ENCODE measurements around the gene CCDC85A.

CCDC85A gene

DNA sequence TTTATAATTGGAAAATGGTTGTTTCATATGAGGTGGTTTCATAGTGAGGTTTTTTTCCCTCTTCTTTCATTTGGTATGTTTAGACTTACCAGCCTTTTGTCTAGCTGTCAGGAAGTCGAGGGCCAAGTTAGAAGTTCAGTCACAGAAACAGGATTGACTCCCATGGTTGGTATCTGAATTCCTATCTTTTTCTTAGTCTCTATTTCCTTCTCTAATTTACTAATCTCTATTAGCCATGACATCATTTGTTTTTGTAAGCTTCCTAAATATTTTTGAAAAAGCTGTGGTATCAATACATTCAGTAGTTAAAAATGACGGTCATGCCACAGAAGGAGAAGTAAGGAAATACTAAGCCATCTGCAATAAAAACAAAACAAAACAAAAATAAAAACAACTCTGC is 206.9 kb downstream of the CCDC85A start:
- ChIA-PET POLR2A (ENCODE audit: low non-redundant PET) (no interaction called here), CTCF (no interaction called here)
- no peak overlapping the region for H3K27ac ChIP-seq
- no peak for DNase-seq (ENCODE audit: low spot score)
- TF ChIP-seq, protein P1, sequence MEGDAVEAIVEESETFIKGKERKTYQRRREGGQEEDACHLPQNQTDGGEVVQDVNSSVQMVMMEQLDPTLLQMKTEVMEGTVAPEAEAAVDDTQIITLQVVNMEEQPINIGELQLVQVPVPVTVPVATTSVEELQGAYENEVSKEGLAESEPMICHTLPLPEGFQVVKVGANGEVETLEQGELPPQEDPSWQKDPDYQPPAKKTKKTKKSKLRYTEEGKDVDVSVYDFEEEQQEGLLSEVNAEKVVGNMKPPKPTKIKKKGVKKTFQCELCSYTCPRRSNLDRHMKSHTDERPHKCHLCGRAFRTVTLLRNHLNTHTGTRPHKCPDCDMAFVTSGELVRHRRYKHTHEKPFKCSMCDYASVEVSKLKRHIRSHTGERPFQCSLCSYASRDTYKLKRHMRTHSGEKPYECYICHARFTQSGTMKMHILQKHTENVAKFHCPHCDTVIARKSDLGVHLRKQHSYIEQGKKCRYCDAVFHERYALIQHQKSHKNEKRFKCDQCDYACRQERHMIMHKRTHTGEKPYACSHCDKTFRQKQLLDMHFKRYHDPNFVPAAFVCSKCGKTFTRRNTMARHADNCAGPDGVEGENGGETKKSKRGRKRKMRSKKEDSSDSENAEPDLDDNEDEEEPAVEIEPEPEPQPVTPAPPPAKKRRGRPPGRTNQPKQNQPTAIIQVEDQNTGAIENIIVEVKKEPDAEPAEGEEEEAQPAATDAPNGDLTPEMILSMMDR (conservative IDR thresholded peaks at IDR 0.05; ENCODE audit: low read depth) = no peak

- ChIA-PET CTCF (no interaction called here), POLR2A (ENCODE audit: low non-redundant PET) (no interaction called here)
- DNase-seq (ENCODE audit: low spot score) = no peak
- H3K27ac ChIP-seq = no peak overlapping the region
- TF ChIP-seq, protein P1 (conservative IDR thresholded peaks at IDR 0.05; ENCODE audit: low read depth) = no peak
These were observed 226.3 kb downstream of the CCDC85A start for GRCh38 chr2:56410140-56410539.

DNA sequence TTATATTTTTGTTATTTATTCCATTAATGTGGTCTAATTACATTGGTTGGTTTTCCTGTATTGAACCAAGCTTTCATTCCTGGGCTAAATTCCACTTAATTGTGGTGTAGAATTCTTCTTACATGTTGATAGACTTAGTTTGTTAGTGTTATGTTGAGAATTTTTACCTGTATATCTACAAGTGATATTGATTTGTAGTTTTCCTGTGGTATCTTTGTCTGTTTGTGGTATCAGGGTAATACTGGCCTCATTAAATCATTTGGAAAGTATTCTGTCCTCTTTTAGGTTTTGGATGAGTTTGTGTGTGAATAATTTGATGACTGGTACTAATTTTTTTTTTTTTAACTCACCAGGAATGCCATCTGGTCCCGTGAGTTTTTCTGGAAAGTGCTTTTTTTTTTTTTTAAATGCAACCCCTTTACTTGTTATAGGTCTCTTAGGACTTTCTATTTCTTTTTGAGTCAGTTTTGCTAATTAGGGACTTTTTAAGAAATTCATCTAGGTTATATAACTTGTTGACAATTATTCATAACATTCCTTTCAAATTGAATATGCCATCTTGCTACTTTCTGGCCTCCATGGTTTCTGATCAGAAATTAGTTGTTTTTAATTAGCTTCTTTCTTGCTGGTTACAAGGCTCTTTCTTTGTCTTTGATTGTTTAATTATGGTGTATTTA is 232.8 kb downstream of the CCDC85A start:
- TF ChIP-seq, protein P1 (conservative IDR thresholded peaks at IDR 0.05; ENCODE audit: low read depth) = no peak
- ChIA-PET CTCF (no interaction called here), POLR2A (ENCODE audit: low non-redundant PET) (no interaction called here)
- no peak overlapping the region for H3K27ac ChIP-seq
- no peak for DNase-seq (ENCODE audit: low spot score)

All from RWPE1 (cell line).